ENCODE data around the gene ZNF614.
"Not testable (repeated sequence)": the region's sequence is repeated elsewhere in the genome, so short reads cannot be mapped to it uniquely, and the experiment has no call there.

GRCh38 chr19:52024478-52024877 lies 3.7 kb downstream of the ZNF614 start:
- not testable (repeated sequence) for TF ChIP-seq CTCF, POLR2A (IDR thresholded peaks at IDR 0.05)
